WTC11 (cell line): Measurements from ENCODE around the gene MAP4. TPM values are rescaled to one million over a fixed set of nuclear protein-coding genes. Genes with fewer than 3 reads are reported as not detected.

Source experiments
- ATAC-seq: fragments of 200-7000 bp; cut with Tn5 transposase; 2 replicates; pipeline ENCODE4 v1.10.0; 2021; ENCODE audit warnings: mild to moderate bottlenecking, moderate library complexity
- CTCF ChIA-PET: fragments of 300-600 bp; sonication (Branson Sonifier 250); formaldehyde crosslinking; loops from one replicate; lab custom pipeline; 2021; ENCODE audit warnings: antibody characterized with exemption; lab: Charles Lee
- POLR2A ChIA-PET: fragments of 350-600 bp; sonication (Branson Sonifier 250); formaldehyde crosslinking; loops from one replicate; lab custom pipeline; 2021; ENCODE audit warnings: antibody characterized with exemption; lab: Charles Lee
- DNase-seq: peaks from one replicate; pipeline ENCODE4 v3.0.0; 2021; ENCODE audit warnings: low spot score
- H3K27ac Mint-ChIP-seq: 2 replicates; pipeline ENCODE4 v1.8.0; 2021; ENCODE audit warnings: mixed read lengths
- H3K27me3 Mint-ChIP-seq: 2 replicates; pipeline ENCODE4 v1.8.0; 2021; ENCODE audit warnings: low read depth, mild to moderate bottlenecking, moderate library complexity, mixed read lengths
- H3K36me3 Mint-ChIP-seq: 2 replicates; pipeline ENCODE4 v1.8.0; 2021; ENCODE audit warnings: mixed read lengths
- H3K4me1 Mint-ChIP-seq: 2 replicates; pipeline ENCODE4 v1.8.0; 2022; ENCODE audit warnings: mixed read lengths
- H3K4me3 Mint-ChIP-seq: 2 replicates; pipeline ENCODE4 v1.8.0; 2021; ENCODE audit warnings: mild to moderate bottlenecking, moderate library complexity, mixed read lengths
- H3K9me3 Mint-ChIP-seq: 2 replicates; pipeline ENCODE4 v1.8.0; 2021; ENCODE audit warnings: mixed read lengths
- CBFB ChIP-seq: sonication (generic); formaldehyde crosslinking; IDR thresholded peaks from 2 replicates; pipeline ENCODE4 v1.8.1; 2022; ENCODE audit warnings: mild to moderate bottlenecking, low read depth, missing genetic modification reagents
- CREM ChIP-seq: sonication (generic); formaldehyde crosslinking; IDR thresholded peaks from 2 replicates; pipeline ENCODE4 v1.8.1; 2022; ENCODE audit warnings: mild to moderate bottlenecking, missing genetic modification reagents, moderate library complexity
- EMX1 ChIP-seq: fragments of 250-450 bp; sonication (Bioruptor Pico); IDR thresholded peaks from 2 replicates; pipeline ENCODE4 v1.8.0; 2021; ENCODE audit warnings: mild to moderate bottlenecking
- ESRRA ChIP-seq: sonication (generic); formaldehyde crosslinking; IDR thresholded peaks from 2 replicates; pipeline ENCODE4 v1.8.1; 2022; ENCODE audit warnings: mild to moderate bottlenecking, missing genetic modification reagents, borderline replicate concordance
- ETV6 ChIP-seq: sonication (generic); formaldehyde crosslinking; IDR thresholded peaks from 2 replicates; pipeline ENCODE4 v1.8.1; 2022; ENCODE audit warnings: mild to moderate bottlenecking, missing genetic modification reagents
- JUN ChIP-seq: sonication (generic); formaldehyde crosslinking; IDR thresholded peaks from 2 replicates; pipeline ENCODE4 v1.8.0; 2023; ENCODE audit warnings: mild to moderate bottlenecking, missing genetic modification reagents
- MYBL2 ChIP-seq: sonication (generic); formaldehyde crosslinking; IDR thresholded peaks from 2 replicates; pipeline ENCODE4 v1.8.1; 2023; ENCODE audit warnings: mild to moderate bottlenecking, moderate library complexity, missing genetic modification reagents
- NFYB ChIP-seq: sonication (generic); formaldehyde crosslinking; conservative IDR thresholded peaks from 2 replicates; pipeline ENCODE4 v1.8.0; 2022; ENCODE audit warnings: low read depth, missing genetic modification reagents
- NR1H2 ChIP-seq: sonication (generic); formaldehyde crosslinking; IDR thresholded peaks from 2 replicates; pipeline ENCODE4 v1.9.0; 2021; ENCODE audit warnings: mild to moderate bottlenecking, moderate library complexity, missing genetic modification reagents
- NR2C2 ChIP-seq: sonication (generic); formaldehyde crosslinking; IDR thresholded peaks from 2 replicates; pipeline ENCODE4 v1.8.0; 2022; ENCODE audit warnings: mild to moderate bottlenecking, missing genetic modification reagents
- TCF7 ChIP-seq: sonication (generic); formaldehyde crosslinking; IDR thresholded peaks from 2 replicates; pipeline ENCODE4 v1.8.0; 2022; ENCODE audit warnings: mild to moderate bottlenecking, low read depth, missing genetic modification reagents, moderate library complexity
- ZBTB21 ChIP-seq: sonication (generic); formaldehyde crosslinking; IDR thresholded peaks from 2 replicates; pipeline ENCODE4 v1.8.1; 2023; ENCODE audit warnings: mild to moderate bottlenecking, missing genetic modification reagents, borderline replicate concordance
- ZNF138 ChIP-seq: sonication (generic); formaldehyde crosslinking; conservative IDR thresholded peaks from 2 replicates; pipeline ENCODE4 v1.8.1; 2022; ENCODE audit warnings: mild to moderate bottlenecking, moderate library complexity, missing genetic modification reagents
- ZNF396 ChIP-seq: fragments of 250-450 bp; sonication (Bioruptor Pico); IDR thresholded peaks from 2 replicates; pipeline ENCODE4 v1.8.0; 2021; ENCODE audit warnings: mild to moderate bottlenecking, moderate library complexity, borderline replicate concordance
- total RNA-seq: library from RNA; stranded (reverse); gene quantifications from 3 replicates; pipeline ENCODE4 v1.2.3, GENCODE V29; 2021
- TF ChIP-seq, protein P1 (sequence below): fragments of 250-450 bp; sonication (Bioruptor Pico); IDR thresholded peaks from 2 replicates; pipeline ENCODE4 v1.8.0; 2021; ENCODE audit warnings: mild to moderate bottlenecking
- TF ChIP-seq, protein P2 (sequence below): sonication (generic); formaldehyde crosslinking; IDR thresholded peaks from 2 replicates; pipeline ENCODE4 v1.8.0; 2023; ENCODE audit warnings: mild to moderate bottlenecking, missing genetic modification reagents
- TF ChIP-seq, protein P3 (sequence below): sonication (generic); formaldehyde crosslinking; IDR thresholded peaks from 2 replicates; pipeline ENCODE4 v1.8.1; 2023; ENCODE audit warnings: mild to moderate bottlenecking, missing genetic modification reagents, moderate library complexity
- TF ChIP-seq, protein P4 (sequence below): sonication (generic); formaldehyde crosslinking; IDR thresholded peaks from 2 replicates; pipeline ENCODE4 v1.8.0; 2023; ENCODE audit warnings: missing genetic modification reagents
- TF ChIP-seq, protein P5 (sequence below): sonication (generic); formaldehyde crosslinking; IDR thresholded peaks from 2 replicates; pipeline ENCODE4 v1.8.1; 2022; ENCODE audit warnings: mild to moderate bottlenecking, missing genetic modification reagents, moderate library complexity, borderline replicate concordance
- TF ChIP-seq, protein P6 (sequence below): fragments of 250-450 bp; sonication (Bioruptor Pico); conservative IDR thresholded peaks from 2 replicates; pipeline ENCODE4 v1.9.0; 2021; ENCODE audit warnings: mild to moderate bottlenecking
- TF ChIP-seq, protein P7 (sequence below): sonication (generic); formaldehyde crosslinking; IDR thresholded peaks from 2 replicates; pipeline ENCODE4 v1.8.0; 2022; ENCODE audit warnings: mild to moderate bottlenecking, missing genetic modification reagents

Gene MAP4
- total RNA-seq, 1 experiment from 2014 or later: 199 TPM

DNA sequence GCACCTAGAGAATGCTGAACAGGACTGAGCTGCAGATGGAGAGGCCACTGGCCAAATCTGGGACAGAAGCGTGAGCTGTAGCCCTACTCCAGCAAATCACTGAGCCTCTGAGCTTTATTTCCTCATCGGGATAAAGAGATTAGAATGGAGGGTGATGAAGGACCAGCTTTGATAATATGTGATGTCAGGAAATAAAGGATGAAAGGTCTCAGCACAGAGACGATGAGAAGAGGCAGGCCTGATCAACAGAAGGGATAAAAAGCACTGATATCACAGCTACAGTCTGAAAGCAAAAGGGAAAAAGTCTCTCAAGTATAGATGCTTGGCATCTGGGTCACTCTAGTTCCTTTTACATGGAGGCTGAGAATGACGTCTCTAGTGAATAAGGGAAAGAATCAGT is 143.3 kb downstream of the MAP4 start:
- TF ChIP-seq ZNF138 (no peak), NR1H2 (CRISPR knock-in tag) (no peak), TCF7 (CRISPR knock-in tag) (no peak)
- TF ChIP-seq, protein P1, sequence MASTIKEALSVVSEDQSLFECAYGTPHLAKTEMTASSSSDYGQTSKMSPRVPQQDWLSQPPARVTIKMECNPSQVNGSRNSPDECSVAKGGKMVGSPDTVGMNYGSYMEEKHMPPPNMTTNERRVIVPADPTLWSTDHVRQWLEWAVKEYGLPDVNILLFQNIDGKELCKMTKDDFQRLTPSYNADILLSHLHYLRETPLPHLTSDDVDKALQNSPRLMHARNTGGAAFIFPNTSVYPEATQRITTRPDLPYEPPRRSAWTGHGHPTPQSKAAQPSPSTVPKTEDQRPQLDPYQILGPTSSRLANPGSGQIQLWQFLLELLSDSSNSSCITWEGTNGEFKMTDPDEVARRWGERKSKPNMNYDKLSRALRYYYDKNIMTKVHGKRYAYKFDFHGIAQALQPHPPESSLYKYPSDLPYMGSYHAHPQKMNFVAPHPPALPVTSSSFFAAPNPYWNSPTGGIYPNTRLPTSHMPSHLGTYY: no peak
- TF ChIP-seq, protein P2, sequence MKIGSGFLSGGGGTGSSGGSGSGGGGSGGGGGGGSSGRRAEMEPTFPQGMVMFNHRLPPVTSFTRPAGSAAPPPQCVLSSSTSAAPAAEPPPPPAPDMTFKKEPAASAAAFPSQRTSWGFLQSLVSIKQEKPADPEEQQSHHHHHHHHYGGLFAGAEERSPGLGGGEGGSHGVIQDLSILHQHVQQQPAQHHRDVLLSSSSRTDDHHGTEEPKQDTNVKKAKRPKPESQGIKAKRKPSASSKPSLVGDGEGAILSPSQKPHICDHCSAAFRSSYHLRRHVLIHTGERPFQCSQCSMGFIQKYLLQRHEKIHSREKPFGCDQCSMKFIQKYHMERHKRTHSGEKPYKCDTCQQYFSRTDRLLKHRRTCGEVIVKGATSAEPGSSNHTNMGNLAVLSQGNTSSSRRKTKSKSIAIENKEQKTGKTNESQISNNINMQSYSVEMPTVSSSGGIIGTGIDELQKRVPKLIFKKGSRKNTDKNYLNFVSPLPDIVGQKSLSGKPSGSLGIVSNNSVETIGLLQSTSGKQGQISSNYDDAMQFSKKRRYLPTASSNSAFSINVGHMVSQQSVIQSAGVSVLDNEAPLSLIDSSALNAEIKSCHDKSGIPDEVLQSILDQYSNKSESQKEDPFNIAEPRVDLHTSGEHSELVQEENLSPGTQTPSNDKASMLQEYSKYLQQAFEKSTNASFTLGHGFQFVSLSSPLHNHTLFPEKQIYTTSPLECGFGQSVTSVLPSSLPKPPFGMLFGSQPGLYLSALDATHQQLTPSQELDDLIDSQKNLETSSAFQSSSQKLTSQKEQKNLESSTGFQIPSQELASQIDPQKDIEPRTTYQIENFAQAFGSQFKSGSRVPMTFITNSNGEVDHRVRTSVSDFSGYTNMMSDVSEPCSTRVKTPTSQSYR (CRISPR knock-in tag): no peak
- TF ChIP-seq, protein P3, sequence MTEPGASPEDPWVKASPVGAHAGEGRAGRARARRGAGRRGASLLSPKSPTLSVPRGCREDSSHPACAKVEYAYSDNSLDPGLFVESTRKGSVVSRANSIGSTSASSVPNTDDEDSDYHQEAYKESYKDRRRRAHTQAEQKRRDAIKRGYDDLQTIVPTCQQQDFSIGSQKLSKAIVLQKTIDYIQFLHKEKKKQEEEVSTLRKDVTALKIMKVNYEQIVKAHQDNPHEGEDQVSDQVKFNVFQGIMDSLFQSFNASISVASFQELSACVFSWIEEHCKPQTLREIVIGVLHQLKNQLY (CRISPR knock-in tag): no peak
- CTCF ChIA-PET: interaction anchor here (0.8 to 2.3 kb wide), 3 partner anchors 35 to 285 kb away, joined by 4 to 15 read pairs (median 7); no protein-coding TSS in a partner anchor
- Mint-ChIP-seq H3K9me3 (no peaks in the 10 kb centered on the region), H3K27me3 (no peaks in the 10 kb centered on the region), H3K4me3 (no peak overlapping the region), H3K36me3 (peaks cover 52% of the 10 kb centered on the region), H3K27ac (no peak overlapping the region), H3K4me1 (peaks cover 9% of the 10 kb centered on the region)
- POLR2A ChIA-PET: no interaction called here
- no peak for ATAC-seq
- no peak for DNase-seq

DNA sequence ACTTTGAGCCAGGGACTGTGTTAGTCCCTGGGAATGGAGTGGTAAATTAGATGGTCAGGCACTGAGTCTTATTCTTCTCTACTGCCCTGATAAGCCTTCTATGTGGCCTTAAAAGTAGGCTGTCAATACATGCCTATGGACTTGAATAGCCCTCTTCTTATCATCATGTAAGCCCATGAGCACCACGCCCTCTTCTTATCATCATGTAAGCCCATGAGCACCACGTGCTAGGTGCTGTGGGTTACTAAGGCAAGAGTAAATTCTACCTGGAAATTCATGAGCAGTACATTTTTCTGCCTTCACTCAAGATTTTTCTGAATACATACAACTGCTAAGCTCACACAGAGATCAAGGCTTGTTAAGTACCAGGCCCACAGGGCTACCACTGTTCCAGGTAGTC is 144.8 kb downstream of the MAP4 start:
- TF ChIP-seq, protein P4, sequence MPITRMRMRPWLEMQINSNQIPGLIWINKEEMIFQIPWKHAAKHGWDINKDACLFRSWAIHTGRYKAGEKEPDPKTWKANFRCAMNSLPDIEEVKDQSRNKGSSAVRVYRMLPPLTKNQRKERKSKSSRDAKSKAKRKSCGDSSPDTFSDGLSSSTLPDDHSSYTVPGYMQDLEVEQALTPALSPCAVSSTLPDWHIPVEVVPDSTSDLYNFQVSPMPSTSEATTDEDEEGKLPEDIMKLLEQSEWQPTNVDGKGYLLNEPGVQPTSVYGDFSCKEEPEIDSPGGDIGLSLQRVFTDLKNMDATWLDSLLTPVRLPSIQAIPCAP (CRISPR knock-in tag): no peak
- TF ChIP-seq, protein P5, sequence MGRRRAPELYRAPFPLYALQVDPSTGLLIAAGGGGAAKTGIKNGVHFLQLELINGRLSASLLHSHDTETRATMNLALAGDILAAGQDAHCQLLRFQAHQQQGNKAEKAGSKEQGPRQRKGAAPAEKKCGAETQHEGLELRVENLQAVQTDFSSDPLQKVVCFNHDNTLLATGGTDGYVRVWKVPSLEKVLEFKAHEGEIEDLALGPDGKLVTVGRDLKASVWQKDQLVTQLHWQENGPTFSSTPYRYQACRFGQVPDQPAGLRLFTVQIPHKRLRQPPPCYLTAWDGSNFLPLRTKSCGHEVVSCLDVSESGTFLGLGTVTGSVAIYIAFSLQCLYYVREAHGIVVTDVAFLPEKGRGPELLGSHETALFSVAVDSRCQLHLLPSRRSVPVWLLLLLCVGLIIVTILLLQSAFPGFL: no peak
- no peak for TF ChIP-seq NR2C2
- TF ChIP-seq CBFB (CRISPR knock-in tag): no peak
- TF ChIP-seq ESRRA (CRISPR knock-in tag): no peak
- TF ChIP-seq EMX1 (CRISPR knock-in tag): no peak
- TF ChIP-seq ZNF396 (CRISPR knock-in tag): no peak
- TF ChIP-seq NFYB: no peak
- no peak for TF ChIP-seq ZBTB21
- TF ChIP-seq MYBL2 (CRISPR knock-in tag): no peak
- TF ChIP-seq ETV6 (CRISPR knock-in tag): no peak
- TF ChIP-seq, protein P6, sequence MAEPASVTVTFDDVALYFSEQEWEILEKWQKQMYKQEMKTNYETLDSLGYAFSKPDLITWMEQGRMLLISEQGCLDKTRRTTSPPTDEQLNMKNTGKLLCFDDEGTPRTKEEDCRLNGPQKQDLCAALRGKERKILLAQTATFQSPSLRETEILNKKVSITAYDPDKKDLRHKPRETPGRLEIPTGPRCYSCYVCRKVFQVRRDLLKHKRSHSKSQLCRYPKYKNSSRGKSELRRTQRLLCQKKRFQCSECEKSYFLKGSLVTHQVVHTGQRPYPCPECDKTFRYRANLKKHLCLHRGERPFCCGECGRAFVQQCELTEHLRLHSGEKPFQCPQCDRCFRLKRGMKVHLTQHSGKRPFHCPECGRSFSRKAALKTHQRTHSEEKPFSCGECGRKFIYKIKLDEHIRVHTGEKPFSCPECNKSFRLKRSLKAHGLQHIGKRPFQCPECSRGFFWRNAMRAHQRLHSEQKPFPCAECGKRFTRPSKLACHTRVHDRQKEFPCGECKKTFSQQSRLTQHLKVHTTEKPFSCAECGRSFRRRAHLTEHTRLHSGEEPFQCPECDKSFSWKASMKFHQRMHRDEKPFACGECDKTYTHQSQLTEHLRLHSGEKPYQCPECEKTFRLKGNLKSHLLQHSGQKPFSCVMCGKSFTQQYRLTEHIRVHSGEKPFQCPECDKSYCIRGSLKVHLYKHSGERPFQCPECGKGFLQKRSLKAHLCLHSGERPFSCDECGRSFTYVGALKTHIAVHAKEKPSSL: no peak
- no peak for TF ChIP-seq CREM (CRISPR knock-in tag)
- no peak for TF ChIP-seq JUN (CRISPR knock-in tag)
- TF ChIP-seq, protein P7, sequence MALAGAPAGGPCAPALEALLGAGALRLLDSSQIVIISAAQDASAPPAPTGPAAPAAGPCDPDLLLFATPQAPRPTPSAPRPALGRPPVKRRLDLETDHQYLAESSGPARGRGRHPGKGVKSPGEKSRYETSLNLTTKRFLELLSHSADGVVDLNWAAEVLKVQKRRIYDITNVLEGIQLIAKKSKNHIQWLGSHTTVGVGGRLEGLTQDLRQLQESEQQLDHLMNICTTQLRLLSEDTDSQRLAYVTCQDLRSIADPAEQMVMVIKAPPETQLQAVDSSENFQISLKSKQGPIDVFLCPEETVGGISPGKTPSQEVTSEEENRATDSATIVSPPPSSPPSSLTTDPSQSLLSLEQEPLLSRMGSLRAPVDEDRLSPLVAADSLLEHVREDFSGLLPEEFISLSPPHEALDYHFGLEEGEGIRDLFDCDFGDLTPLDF (CRISPR knock-in tag): no peak
- ChIA-PET POLR2A (no interaction called here), CTCF (interaction anchor here (1.8 kb wide), 1 partner anchor 280 kb away, joined by 7 read pairs; no protein-coding TSS in a partner anchor)
- no peak overlapping the region for H3K27ac Mint-ChIP-seq
- DNase-seq: no peak
- H3K36me3 Mint-ChIP-seq: peaks cover 58% of the 10 kb centered on the region
- no peaks in the 10 kb centered on the region for H3K9me3 Mint-ChIP-seq
- no peaks in the 10 kb centered on the region for H3K27me3 Mint-ChIP-seq
- no peak for ATAC-seq
- H3K4me1 Mint-ChIP-seq: peaks cover 9% of the 10 kb centered on the region
- H3K4me3 Mint-ChIP-seq: no peak overlapping the region
